Endothelial cell of umbilical vein (primary cell): ENCODE measurements around the gene SAMD4A. TPM values are rescaled to one million over a fixed set of nuclear protein-coding genes. Genes with fewer than 3 reads are reported as not detected.

Experiments
- BruUV-seq: library from RNA; stranded (reverse); fragments of 400-500 nt; replicated peaks from 2 replicates; lab custom pipeline; 2021; lab: Mats Ljungman, UMichigan
- CTCF ChIA-PET: fragments of 300-600, 350-600 bp; sonication (Branson Sonifier 250); formaldehyde crosslinking; loops from one replicate; lab custom pipeline; 2021; ENCODE audit warnings: antibody characterized with exemption, inconsistent platforms; lab: Charles Lee
- POLR2A ChIA-PET: fragments of 300-600, 350-600 bp; sonication (Branson Sonifier 250); formaldehyde crosslinking; loops from one replicate; lab custom pipeline; 2021; ENCODE audit warnings: antibody characterized with exemption, inconsistent platforms; lab: Charles Lee
- DNase-seq: peaks from one replicate; pipeline ENCODE4 v3.0.0-alpha.2; 2011; ENCODE audit warnings: low read depth, low spot score
- FAIRE-seq: peaks from 2 replicates; lab custom pipeline; 2011; peaks lifted over from hg19 to GRCh38; lab: Jason Lieb, UNC
- H2AFZ ChIP-seq: 2 replicates; pipeline ENCODE4 v1.6.0; 2012; ENCODE audit warnings: low read depth, low read length, control low read depth, inconsistent platforms
- H3K27ac ChIP-seq: 2 replicates; pipeline ENCODE4 v1.5.1; 2011; ENCODE audit warnings: low read depth, mild to moderate bottlenecking, control low read depth, low read length, moderate library complexity; ENCODE audit not compliant: insufficient read depth
- H3K27me3 ChIP-seq, 2 experiments: 2 replicates each; pipeline versions ENCODE4 v1.6.0 to v1.6.1; 2011; ENCODE audit warnings: low read length in 2 of 2, mixed read lengths in 1 of 2; ENCODE audit not compliant: control insufficient read depth in 2 of 2, insufficient read depth in 2 of 2
- H3K36me3 ChIP-seq, 2 experiments: 2 replicates in 1 of 2; 3 replicates in 1 of 2; pipeline ENCODE4 v1.5.1; 2011; ENCODE audit warnings: low read length in 2 of 2, mild to moderate bottlenecking in 1 of 2, moderate library complexity in 1 of 2; ENCODE audit not compliant: control insufficient read depth in 2 of 2, insufficient read depth in 2 of 2; ENCODE audit errors: extremely low read depth in 1 of 2
- H3K4me1 ChIP-seq: 3 replicates; pipeline ENCODE4 v1.5.1; 2011; ENCODE audit warnings: mild to moderate bottlenecking, low read length; ENCODE audit not compliant: control insufficient read depth, insufficient read depth; ENCODE audit errors: extremely low read depth
- H3K4me2 ChIP-seq: 2 replicates; pipeline ENCODE4 v1.6.1; 2011; ENCODE audit warnings: low read length, control low read depth, mixed read lengths; ENCODE audit not compliant: insufficient read depth
- H3K4me3 ChIP-seq, 3 experiments: fragments of 200-600 bp in 1 of 3; sonication (generic), shearing (Covaris generic) in 1 of 3; replicated peaks in 1 of 3; 2 replicates each; pipeline ENCODE4 v1.5.1; 2011 to 2016; ENCODE audit warnings: control low read depth in 3 of 3, low read length in 3 of 3, mild to moderate bottlenecking in 2 of 3, inconsistent platforms in 1 of 3, low read depth in 1 of 3, moderate library complexity in 1 of 3; ENCODE audit not compliant: insufficient read depth in 1 of 3
- H3K79me2 ChIP-seq: 2 replicates; pipeline ENCODE4 v1.6.0; 2012; ENCODE audit warnings: low read length, inconsistent platforms; ENCODE audit not compliant: control insufficient read depth, insufficient read depth
- H3K9ac ChIP-seq: replicated peaks from 2 replicates; pipeline ENCODE3; 2011; ENCODE audit warnings: low read length, control low read depth; ENCODE audit not compliant: insufficient read depth; ENCODE audit errors: extremely low read depth
- H3K9me1 ChIP-seq: replicated peaks from 3 replicates; pipeline ENCODE4 v1.6.0; 2011; ENCODE audit warnings: mild to moderate bottlenecking, low read length; ENCODE audit not compliant: control insufficient read depth, insufficient read depth; ENCODE audit errors: extremely low read depth
- H3K9me3 ChIP-seq: replicated peaks from 2 replicates; pipeline ENCODE4 v1.5.1; 2012; ENCODE audit warnings: low read length, inconsistent platforms; ENCODE audit not compliant: control insufficient read depth, insufficient read depth
- H4K20me1 ChIP-seq: replicated peaks from 2 replicates; pipeline ENCODE3; 2011; ENCODE audit warnings: mild to moderate bottlenecking, low read length; ENCODE audit not compliant: control insufficient read depth, insufficient read depth; ENCODE audit errors: extremely low read depth
- EZH2 ChIP-seq: IDR thresholded peaks from 2 replicates; pipeline ENCODE4 v1.6.1; 2012; ENCODE audit warnings: borderline replicate concordance, low read depth, mild to moderate bottlenecking, moderate library complexity, low read length, inconsistent platforms; ENCODE audit not compliant: severe bottlenecking
- FOS ChIP-seq: IDR thresholded peaks from 2 replicates; pipeline ENCODE4 v1.6.1; 2011; ENCODE audit warnings: mild to moderate bottlenecking, low read length, moderate library complexity, borderline replicate concordance; ENCODE audit not compliant: insufficient read depth
- GATA2 ChIP-seq: IDR thresholded peaks from 2 replicates; pipeline ENCODE4 v1.7.0; 2011; ENCODE audit warnings: low read depth, mild to moderate bottlenecking, moderate library complexity, mixed read lengths, low read length; ENCODE audit not compliant: insufficient read length, insufficient read depth
- JUN ChIP-seq: IDR thresholded peaks from 2 replicates; pipeline ENCODE4 v1.6.1; 2011; ENCODE audit warnings: borderline replicate concordance, low read depth; ENCODE audit not compliant: insufficient read length, insufficient read depth
- MYC ChIP-seq: IDR thresholded peaks from one replicate; pipeline ENCODE4 v1.6.1; 2011; ENCODE audit warnings: mild to moderate bottlenecking, low read depth, low read length
- POLR2A ChIP-seq: IDR thresholded peaks from 2 replicates; pipeline ENCODE4 v1.6.1; 2012; ENCODE audit warnings: low read depth, mild to moderate bottlenecking, control low read depth, low read length
- POLR2AphosphoS5 ChIP-seq: IDR thresholded peaks from 2 replicates; pipeline ENCODE4 v1.6.1; 2012; ENCODE audit warnings: low read depth, mild to moderate bottlenecking, control low read depth, low read length, moderate library complexity; ENCODE audit not compliant: insufficient read depth
- dilution Hi-C: fragments of 300-500 bp; cut with MboI; formaldehyde crosslinking; loops from one replicate; pipeline ENCODE4 v1.15.0; 2019; ENCODE audit warnings: low sequenced_read_pairs; ENCODE audit not compliant: extremely low pct_ligation_motif_present
- intact Hi-C: fragments of 100-400 bp; cut with micrococcal nuclease; formaldehyde crosslinking; loops from one replicate; pipeline ENCODE4 v1.10.0; 2022
- polyA plus RNA-seq, 4 experiments: library from polyadenylated mRNA; depleted of rRNA in 3 of 4; stranded (reverse) in 3 of 4; unstranded in 1 of 4; fragments of >200 nt; gene quantifications; 2 replicates each; pipeline versions ENCODE4 v1.2.1 to v1.2.3, GENCODE V29; 2011 to 2012; ENCODE audit warnings: missing spikeins in 1 of 4
- total RNA-seq: library from RNA; stranded (reverse); gene quantifications from 2 replicates; pipeline ENCODE4 v1.2.3, GENCODE V29; 2021
- TF ChIP-seq, protein P1 (sequence below), 2 donors: IDR thresholded peaks; 1 replicate in 1 of 2; 2 replicates in 1 of 2; pipeline ENCODE4 v1.5.1; 2011; ENCODE audit warnings: low read length in 2 of 2, mild to moderate bottlenecking in 2 of 2, moderate library complexity in 2 of 2, control low read depth in 1 of 2, inconsistent platforms in 1 of 2, low read depth in 1 of 2; ENCODE audit not compliant: insufficient read depth in 1 of 2; ENCODE audit errors: extremely low read depth in 1 of 2
- TF ChIP-seq, protein P2 (sequence below): IDR thresholded peaks from 2 replicates; pipeline ENCODE4 v1.6.1; 2011; ENCODE audit not compliant: insufficient read depth, insufficient read length

The SAMD4A gene
- total and polyA plus RNA-seq, 2 donors (not counting 3 experiments of a cell fraction or from before 2014, with no cell fraction given), result 37.7 to 95.3 TPM

GRCh38 chr14:54749180-54749579, 182.3 kb downstream of the SAMD4A start:
- POLR2A ChIA-PET, result no interaction called here
- peaks cover 11% of the 10 kb centered on the region for H3K4me1 ChIP-seq
- no peak overlapping the region for H3K4me2 ChIP-seq
- no peaks in the 10 kb centered on the region for H3K9me1 ChIP-seq
- CTCF ChIA-PET, result no interaction called here
- peaks cover 13 to 15% of the 10 kb centered on the region in 2 experiments for H3K36me3 ChIP-seq
- BruUV-seq, result no TSS peak
- intact Hi-C loops, result no loop called here
- H2AFZ ChIP-seq, result no peak overlapping the region
- dilution Hi-C loops, result no loop called here
- no peaks in the 10 kb centered on the region for H4K20me1 ChIP-seq
- no peak overlapping the region for H3K27ac ChIP-seq
- H3K79me2 ChIP-seq, result peaks cover 8% of the 10 kb centered on the region
- no peak for DNase-seq
- no peak for FAIRE-seq
- H3K9ac ChIP-seq, result no peak overlapping the region
- H3K4me3 ChIP-seq, result no peak overlapping the region
- TF ChIP-seq, protein P1, sequence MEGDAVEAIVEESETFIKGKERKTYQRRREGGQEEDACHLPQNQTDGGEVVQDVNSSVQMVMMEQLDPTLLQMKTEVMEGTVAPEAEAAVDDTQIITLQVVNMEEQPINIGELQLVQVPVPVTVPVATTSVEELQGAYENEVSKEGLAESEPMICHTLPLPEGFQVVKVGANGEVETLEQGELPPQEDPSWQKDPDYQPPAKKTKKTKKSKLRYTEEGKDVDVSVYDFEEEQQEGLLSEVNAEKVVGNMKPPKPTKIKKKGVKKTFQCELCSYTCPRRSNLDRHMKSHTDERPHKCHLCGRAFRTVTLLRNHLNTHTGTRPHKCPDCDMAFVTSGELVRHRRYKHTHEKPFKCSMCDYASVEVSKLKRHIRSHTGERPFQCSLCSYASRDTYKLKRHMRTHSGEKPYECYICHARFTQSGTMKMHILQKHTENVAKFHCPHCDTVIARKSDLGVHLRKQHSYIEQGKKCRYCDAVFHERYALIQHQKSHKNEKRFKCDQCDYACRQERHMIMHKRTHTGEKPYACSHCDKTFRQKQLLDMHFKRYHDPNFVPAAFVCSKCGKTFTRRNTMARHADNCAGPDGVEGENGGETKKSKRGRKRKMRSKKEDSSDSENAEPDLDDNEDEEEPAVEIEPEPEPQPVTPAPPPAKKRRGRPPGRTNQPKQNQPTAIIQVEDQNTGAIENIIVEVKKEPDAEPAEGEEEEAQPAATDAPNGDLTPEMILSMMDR (IDR thresholded peaks at IDR 0.05; ENCODE audit: extremely low read depth in 1 of 2, insufficient read depth in 1 of 2, low read depth in 1 of 2, low read length in 2 of 2), result no peak
- TF ChIP-seq FOS, result no peak
- no peak for TF ChIP-seq JUN
- TF ChIP-seq POLR2AphosphoS5, result no peak
- TF ChIP-seq, protein P2, sequence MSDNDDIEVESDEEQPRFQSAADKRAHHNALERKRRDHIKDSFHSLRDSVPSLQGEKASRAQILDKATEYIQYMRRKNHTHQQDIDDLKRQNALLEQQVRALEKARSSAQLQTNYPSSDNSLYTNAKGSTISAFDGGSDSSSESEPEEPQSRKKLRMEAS, result no peak
- no peak for TF ChIP-seq POLR2A
- TF ChIP-seq EZH2, result no peak
- TF ChIP-seq GATA2, result no peak
- no peak for TF ChIP-seq MYC
- H3K27me3 ChIP-seq, result no peaks in the 10 kb centered on the region
- H3K9me3 ChIP-seq, result no peaks in the 10 kb centered on the region
